Erythroblast (primary cell): ENCODE measurements around the gene EXOC8.
"Not testable (repeated sequence)": the region's sequence is repeated elsewhere in the genome, so short reads cannot be mapped to it uniquely, and the experiment has no call there.

ENCODE experiments used
- DNase-seq, 2 experiments: peaks; one replicate each; lab custom pipeline; 2025; lab: John Stamatoyannopoulos, UW
- GATA1 ChIP-seq: IDR thresholded peaks from 2 replicates; pipeline ENCODE4 v1.6.1; 2011; ENCODE audit warnings: low read depth, mild to moderate bottlenecking, control low read depth, low read length, moderate library complexity
- POLR2A ChIP-seq: IDR thresholded peaks from 2 replicates; pipeline ENCODE4 v1.6.1; 2011; ENCODE audit warnings: mild to moderate bottlenecking, low read length

The EXOC8 gene

DNA sequence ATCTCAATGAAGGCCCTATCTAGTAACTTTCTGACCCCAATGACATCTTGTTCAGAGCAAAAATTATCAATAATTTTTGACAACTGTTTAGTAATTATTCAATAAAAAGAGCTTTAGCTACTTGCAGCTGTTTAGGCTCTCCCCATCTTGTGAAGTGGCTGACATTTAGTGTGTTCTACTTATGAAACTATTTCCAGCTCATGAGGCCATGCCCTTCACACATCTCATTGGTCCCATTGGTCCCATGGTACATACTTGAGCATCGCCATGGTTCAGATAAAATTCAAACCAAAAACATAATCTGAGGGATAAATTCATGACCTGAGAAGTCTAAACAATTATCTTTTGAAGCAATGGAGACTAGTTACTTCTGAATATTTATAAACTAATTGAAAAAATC lies 24.7 kb upstream of the EXOC8 start:
- TF ChIP-seq GATA1 (no peak), POLR2A (no peak)
- DNase-seq = no peak

DNA sequence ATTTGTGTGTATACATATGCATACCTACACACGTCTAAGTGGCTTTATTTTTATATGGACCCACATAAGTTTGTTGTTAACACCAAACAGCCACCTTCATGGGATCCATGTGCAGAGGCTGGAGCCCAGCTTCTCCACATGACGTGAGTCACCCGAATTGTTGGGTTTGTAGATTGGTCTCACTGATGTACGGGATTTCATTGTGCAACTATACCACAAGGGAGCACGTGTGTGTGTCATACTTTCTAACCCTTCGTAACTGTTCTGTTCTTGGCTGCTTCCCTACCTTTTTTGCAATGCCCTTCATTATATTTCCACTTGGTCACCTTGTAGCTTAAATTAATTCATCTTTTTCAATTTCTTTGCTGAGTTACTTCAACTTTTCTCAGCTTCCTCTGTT lies 21.5 kb upstream of the EXOC8 start:
- TF ChIP-seq POLR2A = no peak
- TF ChIP-seq GATA1 = no peak
- DNase-seq = peak in 1 of 2 experiments; percentile 7

GRCh38 chr1:231357831-231358354 lies 20.2 kb upstream of the EXOC8 start:
- peak; percentile 71 to 77 for DNase-seq
- TF ChIP-seq POLR2A (no peak), GATA1 (no peak)

GRCh38 chr1:231357187-231357772 lies 19.6 kb upstream of the EXOC8 start:
- no peak for TF ChIP-seq POLR2A
- TF ChIP-seq GATA1 = no peak
- DNase-seq = no peak

GRCh38 chr1:231355171-231355570 lies 17.5 kb upstream of the EXOC8 start:
- no peak for TF ChIP-seq POLR2A
- TF ChIP-seq GATA1 = no peak

GRCh38 chr1:231354330-231355020 lies 16.8 kb upstream of the EXOC8 start:
- DNase-seq = peak; percentile 67 to 76
- TF ChIP-seq GATA1 (no peak), POLR2A (no peak)

More at GRCh38 chr1:231355171-231355570, 17.5 kb upstream of the EXOC8 start:
- peak in 1 of 2 experiments; percentile 36 for DNase-seq

GRCh38 chr1:231353086-231353485 lies 15.4 kb upstream of the EXOC8 start:
- TF ChIP-seq GATA1 (no peak), POLR2A (no peak)
- no peak for DNase-seq

- no peak for DNase-seq
- TF ChIP-seq GATA1 (no peak), POLR2A (no peak)
Observed at GRCh38 chr1:231351816-231352215, 14.2 kb upstream of the EXOC8 start.

DNA sequence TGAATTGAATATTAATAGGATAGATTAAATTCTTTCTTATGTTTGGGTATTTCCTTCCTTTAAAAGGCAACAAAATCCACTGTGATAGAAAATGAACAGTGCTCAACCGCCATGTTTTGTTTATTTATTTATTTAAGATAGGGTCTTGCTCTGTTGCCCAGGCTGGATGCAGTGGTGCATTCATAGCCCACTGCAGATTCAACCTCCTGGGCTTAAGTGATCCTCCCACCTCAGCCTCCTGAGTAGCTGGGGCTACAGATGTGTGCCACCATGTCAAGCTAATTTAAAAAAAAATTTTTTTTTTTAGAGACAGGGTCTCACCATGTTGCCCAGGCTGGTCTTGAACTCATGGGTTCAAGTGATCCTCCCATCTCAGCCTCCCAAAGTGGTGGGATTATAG lies 11.2 kb upstream of the EXOC8 start:
- DNase-seq = not testable (repeated sequence)

DNA sequence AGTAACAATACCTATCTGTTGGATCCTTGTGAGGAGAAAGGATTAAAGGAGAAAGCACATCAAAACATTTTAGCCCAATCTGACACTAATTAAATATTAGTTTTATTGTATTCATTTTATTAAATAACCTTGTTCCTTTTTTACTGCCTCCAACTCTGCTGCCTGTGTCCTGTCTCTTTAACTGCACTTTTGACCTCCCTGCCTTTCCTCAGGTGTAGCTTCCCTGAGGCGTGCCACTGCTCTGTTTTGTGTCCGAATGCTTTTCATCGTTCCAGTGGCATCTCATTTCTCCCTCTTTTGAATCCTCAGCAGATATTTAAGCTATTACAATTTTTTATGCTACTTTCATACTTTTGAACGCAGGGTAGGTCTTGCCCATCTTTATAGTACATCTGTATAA lies 10.8 kb upstream of the EXOC8 start:
- DNase-seq = no peak
- TF ChIP-seq GATA1 (no peak), POLR2A (no peak)

DNA sequence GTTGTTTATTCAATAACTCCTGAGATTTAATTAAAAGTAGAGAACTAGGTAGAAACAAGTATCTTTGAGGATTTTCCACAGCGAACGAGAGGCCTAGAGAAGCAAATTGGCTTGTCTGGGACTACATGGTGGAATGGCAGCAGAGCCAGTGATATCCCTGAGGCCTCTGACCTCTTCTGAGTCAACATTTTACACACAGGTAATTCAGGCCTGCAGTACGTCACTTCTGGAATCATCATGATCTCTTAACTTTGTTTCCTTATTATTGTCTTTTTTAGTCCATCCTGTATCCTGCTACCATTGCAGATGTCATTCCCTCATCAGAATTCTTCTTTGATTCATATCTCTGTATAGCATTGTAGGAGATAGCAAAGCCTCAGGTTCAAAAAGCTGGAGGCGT lies 10.3 kb upstream of the EXOC8 start:
- no peak for DNase-seq
- TF ChIP-seq GATA1 = no peak
- TF ChIP-seq POLR2A = no peak

GRCh38 chr1:231340328-231341013 lies 2.8 kb upstream of the EXOC8 start:
- TF ChIP-seq POLR2A = no peak
- no peak for TF ChIP-seq GATA1
- DNase-seq = no peak

- peak in 1 of 2 experiments; percentile 56 for DNase-seq
- TF ChIP-seq GATA1 = no peak
- peak; percentile 54 for TF ChIP-seq POLR2A
Observed at GRCh38 chr1:231338270-231339128, 847 bp upstream of the EXOC8 start, which contains the start of gene SPRTN. TSS of gene SPRTN (plus strand) at chr1:231338293. CDS start at chr1:231338384, 91 bp downstream.

- no peak for TF ChIP-seq POLR2A
- TF ChIP-seq GATA1 = no peak
- no peak for DNase-seq
Observed at GRCh38 chr1:231337043-231337471, 595 bp downstream of the EXOC8 start.
